ENCODE results near the gene DPP4.

DNA sequence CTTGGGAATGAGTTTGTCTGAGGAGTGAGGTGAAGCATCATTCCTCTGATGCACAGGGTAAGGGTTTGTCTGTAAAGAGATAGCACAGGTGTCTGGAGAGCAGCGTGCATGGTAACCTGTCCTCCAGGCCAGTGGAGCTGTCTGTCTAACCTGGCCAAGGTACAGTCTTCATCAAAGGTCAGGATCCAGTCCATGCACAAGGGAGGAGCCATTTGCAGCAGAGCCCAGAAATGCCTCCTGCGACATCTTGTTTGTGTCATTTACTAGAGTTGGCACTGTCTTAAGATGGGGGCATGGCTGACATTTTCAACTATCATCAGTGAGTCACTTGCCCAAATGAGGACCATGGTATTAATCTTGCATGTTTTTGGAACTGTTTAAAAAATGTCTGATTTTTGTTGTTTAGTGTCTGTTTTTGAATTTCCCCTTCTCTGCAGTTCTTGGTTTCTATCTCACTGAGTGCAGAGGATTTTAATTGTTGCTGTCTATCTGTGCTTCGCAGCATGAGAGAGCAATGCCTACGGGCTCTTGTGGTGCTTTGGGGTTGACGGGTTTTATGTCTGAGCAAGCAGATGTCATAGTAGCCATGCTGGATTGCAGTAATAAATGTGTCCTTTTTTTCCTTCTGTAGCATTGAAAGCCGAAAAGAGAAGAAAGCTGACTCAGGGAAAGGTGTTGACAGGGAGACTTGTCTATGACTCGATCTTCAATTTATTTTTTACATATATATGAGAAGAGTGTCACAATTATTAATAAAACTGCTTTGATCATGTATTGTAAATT lies 91.3 kb downstream of the DPP4 start:
- TF ChIP-seq, protein P1, sequence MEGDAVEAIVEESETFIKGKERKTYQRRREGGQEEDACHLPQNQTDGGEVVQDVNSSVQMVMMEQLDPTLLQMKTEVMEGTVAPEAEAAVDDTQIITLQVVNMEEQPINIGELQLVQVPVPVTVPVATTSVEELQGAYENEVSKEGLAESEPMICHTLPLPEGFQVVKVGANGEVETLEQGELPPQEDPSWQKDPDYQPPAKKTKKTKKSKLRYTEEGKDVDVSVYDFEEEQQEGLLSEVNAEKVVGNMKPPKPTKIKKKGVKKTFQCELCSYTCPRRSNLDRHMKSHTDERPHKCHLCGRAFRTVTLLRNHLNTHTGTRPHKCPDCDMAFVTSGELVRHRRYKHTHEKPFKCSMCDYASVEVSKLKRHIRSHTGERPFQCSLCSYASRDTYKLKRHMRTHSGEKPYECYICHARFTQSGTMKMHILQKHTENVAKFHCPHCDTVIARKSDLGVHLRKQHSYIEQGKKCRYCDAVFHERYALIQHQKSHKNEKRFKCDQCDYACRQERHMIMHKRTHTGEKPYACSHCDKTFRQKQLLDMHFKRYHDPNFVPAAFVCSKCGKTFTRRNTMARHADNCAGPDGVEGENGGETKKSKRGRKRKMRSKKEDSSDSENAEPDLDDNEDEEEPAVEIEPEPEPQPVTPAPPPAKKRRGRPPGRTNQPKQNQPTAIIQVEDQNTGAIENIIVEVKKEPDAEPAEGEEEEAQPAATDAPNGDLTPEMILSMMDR (conservative IDR thresholded peaks at IDR 0.05 in 1 of 2, IDR thresholded peaks at IDR 0.05 in 1 of 2; ENCODE audit: extremely low read depth in 1 of 2, insufficient read depth in 1 of 2, low read depth in 1 of 2, low read length in 2 of 2): no peak
- TF ChIP-seq EZH2 (IDR thresholded peaks at IDR 0.05; ENCODE audit: borderline replicate concordance, low read length): no peak

All from mammary epithelial cell (primary cell).